Panc1 (cell line): ENCODE data around the gene KRTAP12-3. TPM values are rescaled to one million over a fixed set of nuclear protein-coding genes. Genes with fewer than 3 reads are reported as not detected.

Source experiments
- ATAC-seq: fragments of 200-7000 bp; cut with Tn5 transposase; 2 replicates; pipeline ENCODE4 v1.9.1; 2020; ENCODE audit warnings: mild to moderate bottlenecking, moderate library complexity
- BruUV-seq: library from RNA; stranded (reverse); fragments of 400-500 nt; replicated peaks from 2 replicates; lab custom pipeline; 2021; lab: Mats Ljungman, UMichigan
- CTCF ChIA-PET: fragments of 300-600 bp; sonication (Branson Sonifier 250); formaldehyde crosslinking; loops from one replicate; lab custom pipeline; 2022; ENCODE audit warnings: antibody characterized with exemption; lab: Charles Lee
- POLR2A ChIA-PET: fragments of 300-600 bp; sonication (Branson Sonifier 250); formaldehyde crosslinking; loops from one replicate; lab custom pipeline; 2022; ENCODE audit warnings: antibody characterized with exemption; lab: Charles Lee
- DNase-seq: peaks from one replicate; pipeline ENCODE4 v3.0.0-alpha.2; 2010; ENCODE audit warnings: low read depth, low spot score
- H3K27ac ChIP-seq: 2 replicates; pipeline ENCODE4 v1.5.1; 2011; ENCODE audit warnings: mild to moderate bottlenecking, low read length, inconsistent platforms
- H3K27me3 ChIP-seq: fragments of 200-500 bp; sonication (Bioruptor generic); 2 replicates; pipeline ENCODE4 v1.6.0; 2014; ENCODE audit warnings: low read length, inconsistent platforms; ENCODE audit not compliant: control insufficient read depth, insufficient read depth
- H3K36me3 ChIP-seq: fragments of 200-500 bp; sonication (Bioruptor generic); 2 replicates; pipeline ENCODE4 v1.5.1; 2014; ENCODE audit warnings: inconsistent platforms, mild to moderate bottlenecking, low read length, moderate library complexity; ENCODE audit not compliant: control insufficient read depth, insufficient read depth
- H3K4me1 ChIP-seq: 2 replicates; pipeline ENCODE4 v1.5.1; 2011; ENCODE audit warnings: inconsistent platforms, mild to moderate bottlenecking, low read length, moderate library complexity; ENCODE audit not compliant: control insufficient read depth, insufficient read depth
- H3K4me3 ChIP-seq, 2 experiments: 2 replicates each; pipeline ENCODE4 v1.5.1; 2011 to 2012; ENCODE audit warnings: low read depth in 2 of 2, low read length in 2 of 2, mild to moderate bottlenecking in 2 of 2, inconsistent platforms in 1 of 2, moderate library complexity in 1 of 2
- H3K9me3 ChIP-seq: fragments of 200-500 bp; sonication (Bioruptor generic); 2 replicates; pipeline ENCODE4 v1.5.1; 2014; ENCODE audit warnings: low read depth, mild to moderate bottlenecking, inconsistent platforms, low read length, moderate library complexity; ENCODE audit not compliant: control insufficient read depth, insufficient read depth
- CTCF ChIP-seq: fragments of 450-650 bp; IDR thresholded peaks from 2 replicates; pipeline ENCODE4 v1.5.1; 2017; ENCODE audit warnings: mild to moderate bottlenecking
- POLR2AphosphoS5 ChIP-seq: IDR thresholded peaks from 2 replicates; pipeline ENCODE4 v1.6.1; 2012; ENCODE audit warnings: mild to moderate bottlenecking, low read depth, low read length, moderate library complexity
- SIN3A ChIP-seq: IDR thresholded peaks from 2 replicates; pipeline ENCODE4 v1.6.1; 2012; ENCODE audit warnings: low read depth, mild to moderate bottlenecking, low read length, moderate library complexity, borderline replicate concordance; ENCODE audit not compliant: insufficient read depth
- TCF7L2 ChIP-seq: IDR thresholded peaks from 2 replicates; pipeline ENCODE4 v1.6.1; 2011; ENCODE audit warnings: mild to moderate bottlenecking, low read depth, low read length, inconsistent platforms
- in situ Hi-C: cut with HindIII; loops from 2 replicates; pipeline ENCODE4 v1.10.0; 2016; ENCODE audit warnings: low sequenced_read_pairs, low pct_unique_long_range_greater_than_20kb
- intact Hi-C: fragments of 100-400 bp; cut with micrococcal nuclease; formaldehyde crosslinking; loops from one replicate; pipeline ENCODE4 v1.10.0; 2022; ENCODE audit not compliant: unreplicated experiment
- total RNA-seq: library from RNA; stranded (reverse); gene quantifications from one replicate; pipeline ENCODE4 v1.2.1, GENCODE V29; 2021; ENCODE audit not compliant: unreplicated experiment
- TF ChIP-seq, protein P1 (sequence below), 2 experiments: IDR thresholded peaks; 2 replicates each; pipeline ENCODE4 v1.6.1; 2011 to 2012; ENCODE audit warnings: low read depth in 2 of 2, control low read depth in 1 of 2, low read length in 1 of 2, mild to moderate bottlenecking in 1 of 2, moderate library complexity in 1 of 2; ENCODE audit not compliant: insufficient read depth in 1 of 2

The KRTAP12-3 gene
- total RNA-seq, 1 experiment from 2014 or later, result not detected

DNA sequence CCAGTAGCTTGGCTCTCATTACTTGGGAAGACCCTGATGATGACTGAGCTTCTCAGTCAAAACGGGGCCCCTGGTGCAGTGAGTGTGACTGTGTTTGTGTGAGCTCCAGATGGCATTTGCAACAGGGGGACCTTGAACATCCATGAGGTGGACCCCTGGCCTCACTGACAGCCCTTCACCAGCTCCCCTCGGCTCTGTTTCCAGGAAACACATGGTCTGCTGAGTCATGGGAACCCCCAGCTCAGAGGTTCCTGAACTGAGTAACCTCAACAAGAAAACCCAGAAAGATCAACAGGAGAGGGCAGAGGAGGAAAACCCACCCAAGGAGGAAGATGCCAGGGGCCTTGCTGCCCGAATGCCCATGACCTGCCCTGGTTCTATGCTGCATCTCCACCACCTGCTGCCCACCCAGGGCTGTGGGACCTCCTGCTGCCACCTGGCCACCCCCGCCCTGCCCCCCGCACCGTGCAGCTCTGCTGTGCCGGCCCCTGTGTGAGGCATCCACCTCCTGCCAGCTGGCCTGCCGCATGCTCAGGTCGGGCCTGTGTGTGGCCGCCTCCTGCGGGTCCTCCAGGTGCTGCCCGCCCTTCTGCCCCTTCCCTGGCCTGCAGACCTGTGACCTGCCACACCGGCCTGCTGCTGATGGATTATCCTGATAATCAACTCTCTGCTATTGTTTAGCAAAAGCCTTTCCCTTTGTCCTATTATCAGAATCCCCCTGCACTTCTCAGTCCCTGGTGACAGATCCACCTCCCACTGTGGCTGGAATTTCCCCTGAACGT, 28.5 kb downstream of the KRTAP12-3 start:
- BruUV-seq, result no TSS peak
- DNase-seq, result no peak
- no peak for ATAC-seq
- TF ChIP-seq, protein P1, sequence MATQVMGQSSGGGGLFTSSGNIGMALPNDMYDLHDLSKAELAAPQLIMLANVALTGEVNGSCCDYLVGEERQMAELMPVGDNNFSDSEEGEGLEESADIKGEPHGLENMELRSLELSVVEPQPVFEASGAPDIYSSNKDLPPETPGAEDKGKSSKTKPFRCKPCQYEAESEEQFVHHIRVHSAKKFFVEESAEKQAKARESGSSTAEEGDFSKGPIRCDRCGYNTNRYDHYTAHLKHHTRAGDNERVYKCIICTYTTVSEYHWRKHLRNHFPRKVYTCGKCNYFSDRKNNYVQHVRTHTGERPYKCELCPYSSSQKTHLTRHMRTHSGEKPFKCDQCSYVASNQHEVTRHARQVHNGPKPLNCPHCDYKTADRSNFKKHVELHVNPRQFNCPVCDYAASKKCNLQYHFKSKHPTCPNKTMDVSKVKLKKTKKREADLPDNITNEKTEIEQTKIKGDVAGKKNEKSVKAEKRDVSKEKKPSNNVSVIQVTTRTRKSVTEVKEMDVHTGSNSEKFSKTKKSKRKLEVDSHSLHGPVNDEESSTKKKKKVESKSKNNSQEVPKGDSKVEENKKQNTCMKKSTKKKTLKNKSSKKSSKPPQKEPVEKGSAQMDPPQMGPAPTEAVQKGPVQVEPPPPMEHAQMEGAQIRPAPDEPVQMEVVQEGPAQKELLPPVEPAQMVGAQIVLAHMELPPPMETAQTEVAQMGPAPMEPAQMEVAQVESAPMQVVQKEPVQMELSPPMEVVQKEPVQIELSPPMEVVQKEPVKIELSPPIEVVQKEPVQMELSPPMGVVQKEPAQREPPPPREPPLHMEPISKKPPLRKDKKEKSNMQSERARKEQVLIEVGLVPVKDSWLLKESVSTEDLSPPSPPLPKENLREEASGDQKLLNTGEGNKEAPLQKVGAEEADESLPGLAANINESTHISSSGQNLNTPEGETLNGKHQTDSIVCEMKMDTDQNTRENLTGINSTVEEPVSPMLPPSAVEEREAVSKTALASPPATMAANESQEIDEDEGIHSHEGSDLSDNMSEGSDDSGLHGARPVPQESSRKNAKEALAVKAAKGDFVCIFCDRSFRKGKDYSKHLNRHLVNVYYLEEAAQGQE (IDR thresholded peaks at IDR 0.05; ENCODE audit: insufficient read depth in 1 of 2, low read depth in 2 of 2, low read length in 1 of 2), result no peak
- TF ChIP-seq TCF7L2 (no peak), POLR2AphosphoS5 (no peak), CTCF (no peak), SIN3A (no peak)
- Histone ChIP-seq H3K4me1 (no peaks in the 10 kb centered on the region), H3K27ac (no peak overlapping the region), H3K9me3 (no peaks in the 10 kb centered on the region), H3K4me3 (no peak overlapping the region), H3K27me3 (no peaks in the 10 kb centered on the region), H3K36me3 (no peaks in the 10 kb centered on the region)
- intact Hi-C loops (no loop called here), in situ Hi-C loops (no loop called here)
- ChIA-PET CTCF (no interaction called here), POLR2A (no interaction called here)

DNA sequence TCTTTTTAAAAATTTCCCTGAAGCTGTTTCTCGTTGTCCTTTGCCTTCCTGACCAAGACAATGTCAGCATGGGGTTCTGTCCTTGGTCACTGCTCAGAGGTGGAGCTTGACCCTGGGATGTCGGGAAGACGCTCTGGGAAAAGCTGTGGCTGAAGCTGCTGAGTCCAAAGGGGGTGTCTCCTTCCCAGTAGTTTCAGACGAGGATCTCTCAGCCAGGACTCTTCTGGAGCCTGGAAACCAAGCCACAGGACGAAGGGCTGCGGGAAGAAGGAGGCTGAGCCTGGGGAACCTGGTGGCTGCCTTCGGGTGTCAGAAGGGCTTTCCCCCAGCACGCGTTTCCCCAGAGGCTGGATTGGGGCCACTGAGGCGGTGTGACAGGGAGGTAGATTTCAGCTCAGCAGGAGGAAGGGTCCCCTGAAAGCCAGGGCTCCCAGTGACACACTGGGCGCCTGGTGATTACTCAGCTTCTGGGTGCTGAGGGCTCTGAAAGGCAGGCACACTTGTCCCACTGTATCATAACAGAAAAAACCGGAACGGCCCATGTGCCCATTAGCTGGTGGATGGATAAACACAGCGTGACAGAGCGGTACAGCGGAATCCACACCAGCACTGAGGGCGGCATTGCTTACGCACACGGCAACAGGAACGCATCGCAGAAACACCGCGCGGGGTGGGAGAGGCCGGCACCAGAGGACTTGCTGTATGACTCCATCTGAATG, 29.3 kb downstream of the KRTAP12-3 start:
- ATAC-seq, result no peak
- in situ Hi-C loops, result no loop called here
- no TSS peak for BruUV-seq
- Histone ChIP-seq H3K9me3 (no peaks in the 10 kb centered on the region), H3K27me3 (no peaks in the 10 kb centered on the region), H3K4me3 (no peak overlapping the region), H3K27ac (no peak overlapping the region), H3K4me1 (no peaks in the 10 kb centered on the region), H3K36me3 (no peaks in the 10 kb centered on the region)
- no peak for TF ChIP-seq POLR2AphosphoS5
- no peak for TF ChIP-seq SIN3A
- TF ChIP-seq, protein P1 (IDR thresholded peaks at IDR 0.05; ENCODE audit: insufficient read depth in 1 of 2, low read depth in 2 of 2, low read length in 1 of 2), result no peak
- no peak for TF ChIP-seq TCF7L2
- no peak for TF ChIP-seq CTCF
- no peak for DNase-seq
- ChIA-PET POLR2A (no interaction called here), CTCF (no interaction called here)
- intact Hi-C loops, result no loop called here
